ENCODE results near the gene IL3. TPM values are rescaled to one million over a fixed set of nuclear protein-coding genes. Genes with fewer than 3 reads are reported as not detected.

IL3 gene
- total and polyA plus RNA-seq, 2 donors (not counting 1 experiment from before 2014, with no cell fraction given): not detected

GRCh38 chr5:132044207-132044606 is 16.2 kb upstream of the IL3 start:
- no peak overlapping the region for H3K27ac ChIP-seq (ENCODE audit: low read length in 2 of 2)
- no peak overlapping the region for H2AFZ ChIP-seq (ENCODE audit: insufficient read depth, low read depth, low read length, poor library complexity, severe bottlenecking)
- no peak overlapping the region for H3K27ac Mint-ChIP-seq
- peaks cover 35% of the 10 kb centered on the region for H3K27me3 Mint-ChIP-seq
- no peak overlapping the region for H3K9ac ChIP-seq (ENCODE audit: low read length)
- no peak overlapping the region for H3K4me3 ChIP-seq (ENCODE audit: control extremely low read depth in 1 of 5, extremely low read depth in 1 of 5, insufficient read depth in 1 of 5, low read depth in 2 of 5, low read length in 4 of 5)
- WGBS (ENCODE audit: insufficient coverage): 85% methylated on average over 2 of the region's 10 CpGs
- H3K9me3 Mint-ChIP-seq (ENCODE audit: insufficient read depth): peaks cover 3% of the 10 kb centered on the region
- ATAC-seq (ENCODE audit: low read depth) (no peak), DNase-seq (no peak)
- no peaks in the 10 kb centered on the region for H3K36me3 ChIP-seq (replicated peaks in 1 of 2; ENCODE audit: control extremely low read depth in 1 of 2, control insufficient read depth in 1 of 2, extremely low read depth in 1 of 2, insufficient read depth in 2 of 2, low read length in 1 of 2)
- no peak overlapping the region for H3K4me3 Mint-ChIP-seq
- ChIA-PET CTCF (no interaction called here), POLR2A (no interaction called here)
- H3K27me3 ChIP-seq (replicated peaks in 1 of 4; ENCODE audit: control extremely low read depth in 1 of 4, control insufficient read depth in 3 of 4, insufficient read depth in 4 of 4, low read length in 3 of 4): peaks cover 0 to 20% (median 6%) of the 10 kb centered on the region in 4 experiments
- TF ChIP-seq, protein P1, sequence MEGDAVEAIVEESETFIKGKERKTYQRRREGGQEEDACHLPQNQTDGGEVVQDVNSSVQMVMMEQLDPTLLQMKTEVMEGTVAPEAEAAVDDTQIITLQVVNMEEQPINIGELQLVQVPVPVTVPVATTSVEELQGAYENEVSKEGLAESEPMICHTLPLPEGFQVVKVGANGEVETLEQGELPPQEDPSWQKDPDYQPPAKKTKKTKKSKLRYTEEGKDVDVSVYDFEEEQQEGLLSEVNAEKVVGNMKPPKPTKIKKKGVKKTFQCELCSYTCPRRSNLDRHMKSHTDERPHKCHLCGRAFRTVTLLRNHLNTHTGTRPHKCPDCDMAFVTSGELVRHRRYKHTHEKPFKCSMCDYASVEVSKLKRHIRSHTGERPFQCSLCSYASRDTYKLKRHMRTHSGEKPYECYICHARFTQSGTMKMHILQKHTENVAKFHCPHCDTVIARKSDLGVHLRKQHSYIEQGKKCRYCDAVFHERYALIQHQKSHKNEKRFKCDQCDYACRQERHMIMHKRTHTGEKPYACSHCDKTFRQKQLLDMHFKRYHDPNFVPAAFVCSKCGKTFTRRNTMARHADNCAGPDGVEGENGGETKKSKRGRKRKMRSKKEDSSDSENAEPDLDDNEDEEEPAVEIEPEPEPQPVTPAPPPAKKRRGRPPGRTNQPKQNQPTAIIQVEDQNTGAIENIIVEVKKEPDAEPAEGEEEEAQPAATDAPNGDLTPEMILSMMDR (IDR thresholded peaks at IDR 0.05): no peak
- TF ChIP-seq EZH2 (IDR thresholded peaks at IDR 0.05; ENCODE audit: borderline replicate concordance, insufficient read depth, low read depth, low read length, poor library complexity, severe bottlenecking): no peak
- intact Hi-C loops (cut with micrococcal nuclease): no loop called here
- no peaks in the 10 kb centered on the region for H4K20me1 ChIP-seq (ENCODE audit: control insufficient read depth, insufficient read depth, low read length, poor library complexity, severe bottlenecking)
- no peaks in the 10 kb centered on the region for H3K4me1 Mint-ChIP-seq
- no peaks in the 10 kb centered on the region for H3K4me1 ChIP-seq (ENCODE audit: control insufficient read depth in 2 of 2, insufficient read depth in 2 of 2, low read length in 2 of 2)
- H3K79me2 ChIP-seq (ENCODE audit: control insufficient read depth, insufficient read depth, low read length): no peaks in the 10 kb centered on the region
- H3K4me2 ChIP-seq (replicated peaks; ENCODE audit: low read depth, low read length, poor library complexity, severe bottlenecking): no peak overlapping the region
- peaks cover 0 to 11% (median 0%) of the 10 kb centered on the region in 3 donors for H3K9me3 ChIP-seq (ENCODE audit: control extremely low read depth in 1 of 3, control insufficient read depth in 2 of 3, insufficient read depth in 1 of 3, low read length in 2 of 3)

- Mint-ChIP-seq H3K4me1 (no peaks in the 10 kb centered on the region), H3K4me3 (no peak overlapping the region), H3K27me3 (peaks cover 15% of the 10 kb centered on the region), H3K27ac (no peak overlapping the region), H3K9me3 (ENCODE audit: insufficient read depth) (peaks cover 3% of the 10 kb centered on the region)
- DNase-seq: no peak
- Histone ChIP-seq H3K9me3 (ENCODE audit: control extremely low read depth in 1 of 3, control insufficient read depth in 2 of 3, insufficient read depth in 1 of 3, low read length in 2 of 3) (peaks cover 0 to 11% (median 0%) of the 10 kb centered on the region in 3 donors), H3K27ac (ENCODE audit: low read length in 2 of 2) (no peak overlapping the region), H3K4me2 (replicated peaks; ENCODE audit: low read depth, low read length, poor library complexity, severe bottlenecking) (no peak overlapping the region), H3K9ac (ENCODE audit: low read length) (no peak overlapping the region), H3K27me3 (replicated peaks in 1 of 4; ENCODE audit: control extremely low read depth in 1 of 4, control insufficient read depth in 3 of 4, insufficient read depth in 4 of 4, low read length in 3 of 4) (peaks cover 0 to 27% (median 6%) of the 10 kb centered on the region in 4 experiments), H3K36me3 (replicated peaks in 1 of 2; ENCODE audit: control extremely low read depth in 1 of 2, control insufficient read depth in 1 of 2, extremely low read depth in 1 of 2, insufficient read depth in 2 of 2, low read length in 1 of 2) (no peaks in the 10 kb centered on the region), H4K20me1 (ENCODE audit: control insufficient read depth, insufficient read depth, low read length, poor library complexity, severe bottlenecking) (no peaks in the 10 kb centered on the region), H2AFZ (ENCODE audit: insufficient read depth, low read depth, low read length, poor library complexity, severe bottlenecking) (no peak overlapping the region), H3K4me1 (ENCODE audit: control insufficient read depth in 2 of 2, insufficient read depth in 2 of 2, low read length in 2 of 2) (no peaks in the 10 kb centered on the region), H3K4me3 (ENCODE audit: control extremely low read depth in 1 of 5, extremely low read depth in 1 of 5, insufficient read depth in 1 of 5, low read depth in 2 of 5, low read length in 4 of 5) (no peak overlapping the region), H3K79me2 (ENCODE audit: control insufficient read depth, insufficient read depth, low read length) (no peaks in the 10 kb centered on the region)
- intact Hi-C loops (cut with micrococcal nuclease): no loop called here
- WGBS (ENCODE audit: insufficient coverage): 87% methylated on average over 7 of the region's 7 CpGs
- no peak for TF ChIP-seq EZH2 (IDR thresholded peaks at IDR 0.05; ENCODE audit: borderline replicate concordance, insufficient read depth, low read depth, low read length, poor library complexity, severe bottlenecking)
- TF ChIP-seq, protein P1 (IDR thresholded peaks at IDR 0.05): no peak
- POLR2A ChIA-PET: no interaction called here
- CTCF ChIA-PET: interaction anchor here (1.0 kb wide), 1 partner anchor 14 kb away, joined by 3 read pairs; no protein-coding TSS in a partner anchor
- no peak for ATAC-seq (ENCODE audit: low read depth)
Observed at GRCh38 chr5:132046880-132047299, 13.6 kb upstream of the IL3 start.

Measured in B cell (primary cell).